ENCODE results near the gene SOS2.

Gene SOS2

DNA sequence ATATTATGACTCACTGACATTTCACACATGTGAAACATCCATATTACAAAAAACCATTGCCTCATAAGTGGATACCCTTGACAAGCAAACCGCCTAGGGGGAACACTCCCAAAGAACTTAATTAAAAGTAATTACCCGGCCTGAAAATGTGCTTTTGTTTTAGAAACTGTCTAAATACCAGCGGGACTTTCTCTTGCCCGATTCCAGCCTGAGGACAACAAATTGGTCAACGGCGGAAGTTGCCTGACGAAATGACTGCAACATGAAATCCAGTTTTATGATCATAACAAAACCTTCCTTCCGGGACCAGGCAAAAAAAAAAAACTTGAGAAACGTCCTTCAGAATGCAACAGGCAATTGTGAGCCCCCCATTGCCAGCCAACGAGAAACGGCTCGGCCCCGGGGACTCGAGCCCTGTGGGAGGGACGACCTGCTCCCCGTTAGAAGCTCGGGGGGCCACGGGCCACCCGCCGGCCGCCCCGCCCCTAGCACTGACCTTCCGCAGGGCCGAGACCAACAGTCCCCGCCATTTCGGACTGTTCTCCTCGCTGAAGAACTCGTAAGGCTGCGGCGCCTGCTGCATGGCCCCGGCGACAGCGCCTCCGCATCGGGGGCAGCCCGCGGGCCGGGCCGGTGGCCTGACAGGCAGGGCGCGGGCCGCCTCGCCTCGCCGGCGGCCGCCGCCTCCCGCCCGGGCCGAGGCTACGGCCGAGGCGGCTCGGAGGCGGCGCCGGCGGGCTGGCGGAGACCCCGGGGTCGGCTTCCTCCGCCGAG lies 490 bp downstream of the SOS2 start:
- Histone ChIP-seq H3K9me3 (no peaks in the 10 kb centered on the region), H3K4me1 (0 out of 2 replicates have a peak, but pooled peaks cover 4% of the 10 kb centered on the region), H3K36me3 (no peaks in the 10 kb centered on the region), H3K27me3 (no peaks in the 10 kb centered on the region), H3K4me3 (ENCODE audit: low read depth, low read length) (peak overlapping the region; percentile 96)
- TF ChIP-seq, protein P1, sequence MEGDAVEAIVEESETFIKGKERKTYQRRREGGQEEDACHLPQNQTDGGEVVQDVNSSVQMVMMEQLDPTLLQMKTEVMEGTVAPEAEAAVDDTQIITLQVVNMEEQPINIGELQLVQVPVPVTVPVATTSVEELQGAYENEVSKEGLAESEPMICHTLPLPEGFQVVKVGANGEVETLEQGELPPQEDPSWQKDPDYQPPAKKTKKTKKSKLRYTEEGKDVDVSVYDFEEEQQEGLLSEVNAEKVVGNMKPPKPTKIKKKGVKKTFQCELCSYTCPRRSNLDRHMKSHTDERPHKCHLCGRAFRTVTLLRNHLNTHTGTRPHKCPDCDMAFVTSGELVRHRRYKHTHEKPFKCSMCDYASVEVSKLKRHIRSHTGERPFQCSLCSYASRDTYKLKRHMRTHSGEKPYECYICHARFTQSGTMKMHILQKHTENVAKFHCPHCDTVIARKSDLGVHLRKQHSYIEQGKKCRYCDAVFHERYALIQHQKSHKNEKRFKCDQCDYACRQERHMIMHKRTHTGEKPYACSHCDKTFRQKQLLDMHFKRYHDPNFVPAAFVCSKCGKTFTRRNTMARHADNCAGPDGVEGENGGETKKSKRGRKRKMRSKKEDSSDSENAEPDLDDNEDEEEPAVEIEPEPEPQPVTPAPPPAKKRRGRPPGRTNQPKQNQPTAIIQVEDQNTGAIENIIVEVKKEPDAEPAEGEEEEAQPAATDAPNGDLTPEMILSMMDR (IDR thresholded peaks at IDR 0.05; ENCODE audit: low read depth, low read length) = no peak
- DNase-seq = peak; percentile 44

DNA sequence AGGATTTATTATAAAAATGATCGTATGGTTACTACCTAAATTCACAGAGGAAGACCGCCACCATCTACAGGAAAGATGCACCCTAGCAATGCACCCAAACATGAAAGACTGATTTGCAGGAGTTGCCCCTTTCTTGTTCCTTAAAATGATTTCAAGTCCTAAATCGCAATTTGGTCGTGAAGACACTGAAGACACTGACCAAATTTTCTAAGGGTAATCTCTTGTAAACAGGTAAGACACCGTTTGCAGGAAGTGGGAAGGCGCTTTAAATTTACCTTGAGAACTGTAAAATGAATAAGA lies 1.0 kb downstream of the SOS2 start:
- Histone ChIP-seq H3K9me3 (no peaks in the 10 kb centered on the region), H3K27me3 (no peaks in the 10 kb centered on the region), H3K4me3 (ENCODE audit: low read depth, low read length) (peak overlapping the region; percentile 96), H3K36me3 (no peaks in the 10 kb centered on the region), H3K4me1 (0 out of 2 replicates have a peak, but pooled peaks cover 4% of the 10 kb centered on the region)
- TF ChIP-seq, protein P1 (IDR thresholded peaks at IDR 0.05; ENCODE audit: low read depth, low read length) = no peak
- no peak for DNase-seq

DNA sequence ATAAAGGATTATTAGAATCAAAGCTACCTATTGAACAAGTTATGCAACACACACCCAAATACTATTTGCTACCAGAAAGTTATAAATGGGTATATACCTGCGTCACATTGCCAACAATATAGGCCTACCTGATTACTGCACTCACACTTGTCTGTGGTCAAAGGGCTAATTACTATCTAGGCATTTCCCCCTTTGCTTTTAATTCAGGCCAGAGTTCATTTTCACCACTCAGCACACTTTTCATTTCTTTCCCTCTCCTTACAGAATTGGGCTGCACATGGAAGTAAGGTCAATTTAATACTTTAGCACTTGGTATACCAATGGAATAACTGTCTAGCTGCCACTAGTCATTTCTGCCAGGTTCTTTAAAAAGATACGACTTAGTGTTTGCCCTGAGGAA lies 1.7 kb downstream of the SOS2 start:
- Histone ChIP-seq H3K27me3 (no peaks in the 10 kb centered on the region), H3K9me3 (no peaks in the 10 kb centered on the region), H3K36me3 (no peaks in the 10 kb centered on the region), H3K4me3 (ENCODE audit: low read depth, low read length) (peak overlapping the region; percentile 96), H3K4me1 (0 out of 2 replicates have a peak, but pooled peaks cover 4% of the 10 kb centered on the region)
- DNase-seq = no peak
- TF ChIP-seq, protein P1 (IDR thresholded peaks at IDR 0.05; ENCODE audit: low read depth, low read length) = no peak

DNA sequence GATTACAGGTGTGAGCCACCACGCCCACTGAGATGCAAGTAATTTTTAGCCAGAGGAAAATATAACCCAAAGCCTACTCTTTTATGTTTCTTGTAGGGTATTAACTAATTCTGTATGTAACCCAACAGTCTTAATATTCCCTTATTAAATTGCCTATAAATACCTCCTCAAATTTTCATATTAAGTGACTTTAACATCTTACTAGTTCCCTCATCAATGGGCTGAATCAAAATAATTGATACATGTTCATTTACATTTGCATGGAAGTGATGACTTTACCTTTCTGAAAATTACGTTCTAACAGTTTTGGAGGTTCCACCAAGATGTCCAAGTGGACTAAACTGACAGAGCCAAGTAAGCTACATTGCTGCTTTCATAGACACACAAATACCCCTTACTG lies 3.1 kb downstream of the SOS2 start:
- no peak overlapping the region for H3K4me3 ChIP-seq (ENCODE audit: low read depth, low read length)
- no peaks in the 10 kb centered on the region for H3K36me3 ChIP-seq
- no peaks in the 10 kb centered on the region for H3K27me3 ChIP-seq

DNA sequence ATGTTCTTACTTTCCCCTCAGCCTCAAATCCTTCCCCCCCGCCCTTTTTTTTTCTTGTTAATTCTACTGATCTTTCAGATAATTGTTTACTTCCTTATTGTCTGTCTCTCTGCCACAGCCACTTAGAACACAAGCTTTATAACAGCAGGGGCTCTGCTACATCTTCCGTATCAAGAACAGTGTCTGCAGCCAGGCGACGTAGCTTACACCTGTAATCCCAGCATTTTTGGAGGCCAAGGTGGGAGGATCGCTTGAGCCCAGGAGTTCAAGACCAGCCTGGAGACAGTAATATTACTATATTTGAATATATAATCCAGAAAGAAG lies 5.4 kb downstream of the SOS2 start:
- H3K27me3 ChIP-seq = no peaks in the 10 kb centered on the region
- no peak for DNase-seq
- 0 out of 2 replicates have a peak, but pooled peaks cover 4% of the 10 kb centered on the region for H3K4me1 ChIP-seq
- no peak overlapping the region for H3K4me3 ChIP-seq (ENCODE audit: low read depth, low read length)
- H3K9me3 ChIP-seq = no peaks in the 10 kb centered on the region
- TF ChIP-seq, protein P1 (IDR thresholded peaks at IDR 0.05; ENCODE audit: low read depth, low read length) = no peak
- H3K36me3 ChIP-seq = no peaks in the 10 kb centered on the region

More for the DNA sequence above, 3.1 kb downstream of the SOS2 start:
- 0 out of 2 replicates have a peak, but pooled peaks cover 4% of the 10 kb centered on the region for H3K4me1 ChIP-seq
- no peak for DNase-seq
- TF ChIP-seq, protein P1 (IDR thresholded peaks at IDR 0.05; ENCODE audit: low read depth, low read length) = no peak
- H3K9me3 ChIP-seq = no peaks in the 10 kb centered on the region

Data from BE2C (cell line).